Thoracic aorta (tissue), 2 donors: ENCODE measurements around the gene CCER1. TPM values are rescaled to one million over a fixed set of nuclear protein-coding genes. Genes with fewer than 3 reads are reported as not detected.
A peak's percentile ranks its signal among the peaks of the same experiment; 100 is the strongest.

Experiments
- ATAC-seq: fragments of 150-250 bp; one replicate; pipeline ENCODE4 v1.8.0; 2017; ENCODE audit warnings: low read depth; ENCODE audit not compliant: insufficient number of reproducible peaks, low FRiP score
- DNase-seq: peaks from one replicate; pipeline ENCODE4 v3.0.0-alpha.2; 2020; ENCODE audit warnings: low spot score
- H3K27ac ChIP-seq, 2 donors: fragments of 200-600 bp; sonication (generic); 1 replicate in 1 of 2; 2 replicates in 1 of 2; pipeline ENCODE4 v1.5.1; 2016; ENCODE audit warnings: mild to moderate bottlenecking in 2 of 2, moderate library complexity in 2 of 2
- H3K27me3 ChIP-seq: fragments of 200-600 bp; sonication (generic); replicated peaks from 2 replicates; pipeline ENCODE4 v1.6.0; 2016; ENCODE audit warnings: mild to moderate bottlenecking; ENCODE audit not compliant: insufficient read depth
- H3K36me3 ChIP-seq: fragments of 200-600 bp; sonication (generic); one replicate; pipeline ENCODE4 v1.5.1; 2016
- H3K4me1 ChIP-seq, 2 donors: fragments of 200-600 bp; sonication (generic); 1 replicate in 1 of 2; 2 replicates in 1 of 2; pipeline versions ENCODE4 v1.5.1 to v1.6.0; 2016; ENCODE audit warnings: low read depth in 2 of 2, mild to moderate bottlenecking in 1 of 2; ENCODE audit not compliant: control insufficient read depth in 1 of 2
- H3K4me3 ChIP-seq: fragments of 200-600 bp; sonication (generic); 2 replicates; pipeline ENCODE4 v1.5.1; 2016; ENCODE audit warnings: mild to moderate bottlenecking
- H3K9me3 ChIP-seq: fragments of 200-600 bp; sonication (generic); 2 replicates; pipeline ENCODE4 v1.5.1; 2016
- total RNA-seq, 2 donors: library from RNA; depleted of rRNA; stranded (reverse); fragments of >200 nt; gene quantifications; one replicate each; pipeline versions ENCODE4 v1.1.0 to v1.2.3, GENCODE V29; 2016
- TF ChIP-seq, protein P1 (sequence below): fragments of 200-600 bp; sonication (generic); IDR thresholded peaks from one replicate; pipeline ENCODE4 v1.5.1; 2019; ENCODE audit warnings: antibody characterized with exemption

CCER1 gene
- total RNA-seq, 2 donors from 2014 or later: not detected

DNA sequence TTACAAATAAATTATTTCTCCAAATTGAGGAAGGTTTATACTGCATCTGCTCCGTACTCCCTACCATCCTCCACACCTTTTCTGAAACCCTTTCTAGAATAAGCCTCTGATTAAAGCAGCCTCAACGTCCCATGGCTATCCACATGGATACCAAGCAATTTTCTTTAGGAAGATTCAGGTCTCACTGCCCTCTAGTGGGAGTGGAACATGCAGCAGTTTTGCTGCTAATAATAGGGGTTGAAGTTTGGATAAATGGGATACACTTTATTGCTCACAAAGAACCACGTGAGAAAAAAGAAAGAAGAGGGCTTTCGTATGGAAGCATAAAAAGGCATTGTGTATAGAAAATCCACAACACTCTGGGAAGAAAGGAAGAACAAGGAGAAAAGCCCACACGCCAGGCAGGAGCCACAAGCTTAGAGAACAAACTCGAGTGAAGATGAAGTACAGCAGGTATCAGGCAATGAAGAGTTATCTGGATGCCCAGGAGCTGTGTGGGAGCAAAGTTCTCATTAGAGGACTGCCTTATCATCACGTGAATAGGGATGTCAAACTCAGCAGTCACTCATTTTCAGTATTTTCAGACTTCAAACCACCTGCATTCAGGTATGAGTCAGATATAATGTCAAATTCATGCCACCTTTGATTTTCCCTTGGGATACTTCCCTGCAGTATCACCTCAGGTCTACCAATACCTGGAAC lies 45.8 kb downstream of the CCER1 start:
- TF ChIP-seq, protein P1, sequence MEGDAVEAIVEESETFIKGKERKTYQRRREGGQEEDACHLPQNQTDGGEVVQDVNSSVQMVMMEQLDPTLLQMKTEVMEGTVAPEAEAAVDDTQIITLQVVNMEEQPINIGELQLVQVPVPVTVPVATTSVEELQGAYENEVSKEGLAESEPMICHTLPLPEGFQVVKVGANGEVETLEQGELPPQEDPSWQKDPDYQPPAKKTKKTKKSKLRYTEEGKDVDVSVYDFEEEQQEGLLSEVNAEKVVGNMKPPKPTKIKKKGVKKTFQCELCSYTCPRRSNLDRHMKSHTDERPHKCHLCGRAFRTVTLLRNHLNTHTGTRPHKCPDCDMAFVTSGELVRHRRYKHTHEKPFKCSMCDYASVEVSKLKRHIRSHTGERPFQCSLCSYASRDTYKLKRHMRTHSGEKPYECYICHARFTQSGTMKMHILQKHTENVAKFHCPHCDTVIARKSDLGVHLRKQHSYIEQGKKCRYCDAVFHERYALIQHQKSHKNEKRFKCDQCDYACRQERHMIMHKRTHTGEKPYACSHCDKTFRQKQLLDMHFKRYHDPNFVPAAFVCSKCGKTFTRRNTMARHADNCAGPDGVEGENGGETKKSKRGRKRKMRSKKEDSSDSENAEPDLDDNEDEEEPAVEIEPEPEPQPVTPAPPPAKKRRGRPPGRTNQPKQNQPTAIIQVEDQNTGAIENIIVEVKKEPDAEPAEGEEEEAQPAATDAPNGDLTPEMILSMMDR: peak; percentile 32
- Histone ChIP-seq H3K4me1 (no peaks in the 10 kb centered on the region), H3K9me3 (no peaks in the 10 kb centered on the region), H3K36me3 (no peaks in the 10 kb centered on the region), H3K27ac (no peak overlapping the region), H3K27me3 (no peaks in the 10 kb centered on the region), H3K4me3 (no peak overlapping the region)
- DNase-seq (no peak), ATAC-seq (no peak)

DNA sequence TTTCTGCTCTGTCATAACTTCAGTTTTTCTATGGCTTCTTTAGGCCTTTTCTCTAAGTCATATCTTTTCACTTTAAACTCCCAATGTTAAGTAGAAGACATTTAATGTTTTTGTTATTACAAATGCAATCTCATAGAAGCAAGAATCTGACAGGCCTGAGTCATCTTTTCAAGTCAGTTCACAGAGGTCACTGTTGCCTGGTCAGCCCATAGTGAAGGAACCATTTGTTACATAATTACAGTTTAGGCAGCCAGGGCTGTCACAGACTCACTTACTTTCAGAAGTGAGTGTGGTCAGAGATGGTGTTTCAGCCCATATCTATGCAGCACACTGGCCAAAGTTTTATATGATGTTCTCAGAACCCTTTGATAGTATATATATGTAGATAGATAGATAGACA lies 46.5 kb downstream of the CCER1 start:
- TF ChIP-seq, protein P1: no peak
- DNase-seq (no peak), ATAC-seq (no peak)
- H3K36me3 ChIP-seq: no peaks in the 10 kb centered on the region
- H3K27me3 ChIP-seq: no peaks in the 10 kb centered on the region
- no peak overlapping the region for H3K27ac ChIP-seq
- no peaks in the 10 kb centered on the region for H3K4me1 ChIP-seq
- no peak overlapping the region for H3K4me3 ChIP-seq
- no peaks in the 10 kb centered on the region for H3K9me3 ChIP-seq

DNA sequence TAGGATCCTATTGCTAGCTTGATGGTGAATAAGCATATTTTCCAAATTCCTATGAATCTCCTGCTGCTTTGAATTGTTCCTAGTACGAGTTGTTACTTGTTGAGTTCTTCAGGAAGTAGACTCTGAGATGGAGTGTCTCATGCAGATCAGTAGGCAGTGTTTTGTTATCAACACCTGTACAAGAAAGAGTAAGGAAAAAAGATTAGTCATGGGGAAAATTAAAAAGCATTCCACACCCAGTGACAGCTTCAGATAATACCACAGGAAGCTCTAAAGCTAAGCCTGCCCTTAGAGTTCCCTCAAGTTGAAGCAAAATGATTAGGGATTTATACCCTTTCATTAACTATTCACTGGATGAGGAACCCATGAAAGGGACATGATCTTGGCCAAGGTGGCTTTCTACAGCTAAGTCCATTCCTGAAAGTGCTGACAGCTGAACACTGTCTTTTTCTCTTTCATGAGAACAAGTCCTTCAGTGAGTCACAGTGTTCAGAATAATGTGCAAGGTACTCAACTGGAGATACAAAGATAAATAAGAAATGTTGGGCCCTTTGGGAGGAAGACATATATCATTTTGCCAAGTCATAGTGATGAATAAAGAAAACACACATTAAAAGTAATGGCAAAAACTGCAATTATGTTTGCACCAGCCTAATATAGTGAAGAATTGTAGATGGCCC lies 49.1 kb downstream of the CCER1 start:
- Histone ChIP-seq H3K36me3 (no peaks in the 10 kb centered on the region), H3K4me3 (no peak overlapping the region), H3K27me3 (no peaks in the 10 kb centered on the region), H3K9me3 (no peaks in the 10 kb centered on the region), H3K27ac (no peak overlapping the region), H3K4me1 (no peaks in the 10 kb centered on the region)
- DNase-seq (no peak), ATAC-seq (no peak)
- TF ChIP-seq, protein P1: no peak

DNA sequence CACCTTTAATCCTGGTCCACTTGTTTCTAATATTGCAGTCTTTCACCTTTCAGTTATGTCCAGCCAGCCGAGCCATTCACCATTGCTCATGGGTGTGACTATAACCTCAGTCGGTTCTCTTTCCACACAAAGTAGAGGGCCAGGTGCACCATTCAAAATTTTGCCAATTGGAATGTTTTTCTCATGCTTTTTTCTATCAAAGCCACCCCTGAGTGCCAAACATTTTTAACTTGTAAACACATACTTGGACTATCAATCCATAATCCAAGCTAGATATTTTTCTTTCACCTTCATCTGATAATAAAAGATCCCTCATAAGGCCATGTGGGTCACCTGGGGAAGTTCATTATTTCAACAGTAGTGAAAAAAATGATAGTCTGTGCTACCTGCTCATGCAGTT lies 52.4 kb downstream of the CCER1 start:
- no peaks in the 10 kb centered on the region for H3K27me3 ChIP-seq
- no peaks in the 10 kb centered on the region for H3K36me3 ChIP-seq
- DNase-seq: no peak
- H3K4me3 ChIP-seq: no peak overlapping the region
- no peak for ATAC-seq
- no peaks in the 10 kb centered on the region for H3K4me1 ChIP-seq
- TF ChIP-seq, protein P1: no peak
- H3K27ac ChIP-seq: no peak overlapping the region
- no peaks in the 10 kb centered on the region for H3K9me3 ChIP-seq

Other genes with a start within 250 kb of the CCER1 start
- gene EPYC, start 49.8 kb upstream of the CCER1 start, total RNA-seq: not detected
- not detected for gene KERA, start 102.8 kb upstream of the CCER1 start, total RNA-seq
- gene LUM, start 156.3 kb upstream of the CCER1 start, total RNA-seq: 100 to 1,000 TPM; 138 to 257 TPM
- gene DCN, start 227.6 kb upstream of the CCER1 start, total RNA-seq: 1,000 to 10,000 TPM in 1 of 2 donors, 100 to 1,000 TPM in 1; 869 to 1,972 TPM